ENCODE results near the gene ZFYVE21. TPM values are rescaled to one million over a fixed set of nuclear protein-coding genes. Genes with fewer than 3 reads are reported as not detected.

Gene ZFYVE21
- polyA plus RNA-seq, 1 donor: 60.5 TPM

DNA sequence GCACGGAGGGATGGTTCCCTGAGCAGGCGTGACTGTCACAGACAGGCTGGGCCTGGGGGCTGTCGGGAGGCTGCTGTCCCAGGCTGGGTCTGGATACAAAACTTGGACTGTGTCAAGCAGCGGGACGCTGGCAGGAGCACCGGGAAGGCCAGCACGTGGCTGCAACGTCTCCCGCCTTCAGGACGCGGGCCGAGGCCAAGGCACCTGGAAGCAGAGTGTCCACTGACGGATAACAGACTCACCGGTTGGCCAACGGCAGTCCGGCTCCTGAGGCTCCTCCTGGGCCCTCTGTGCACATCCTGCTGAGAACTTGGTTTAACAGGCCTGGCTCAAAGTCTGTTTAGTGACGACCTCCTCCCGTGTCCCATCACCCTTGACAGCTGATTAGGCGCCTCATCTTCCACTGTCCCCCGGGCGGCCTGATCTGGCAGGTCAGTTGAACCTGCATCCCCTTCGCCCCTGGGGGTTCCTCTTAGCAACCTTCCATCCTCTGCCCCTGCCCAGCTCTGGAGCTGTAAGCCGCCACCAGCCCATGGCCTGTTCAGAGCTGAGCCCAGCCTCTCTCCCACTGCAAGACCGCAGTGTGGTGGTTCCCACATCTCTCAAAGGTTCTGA, 2.9 kb upstream of the ZFYVE21 start:
- Histone ChIP-seq H3K27ac (ENCODE audit: low read length) (no peak overlapping the region), H3K9me3 (ENCODE audit: control insufficient read depth, low read depth, low read length) (no peaks in the 10 kb centered on the region), H3K36me3 (ENCODE audit: control insufficient read depth, insufficient read depth, low read length) (peaks cover 18% of the 10 kb centered on the region), H3K27me3 (ENCODE audit: control insufficient read depth, insufficient read depth, low read length) (no peaks in the 10 kb centered on the region), H3K4me1 (ENCODE audit: control insufficient read depth, insufficient read depth, low read length) (peaks cover 25% of the 10 kb centered on the region), H3K4me3 (ENCODE audit: low read length) (no peak overlapping the region)
- WGBS (ENCODE audit: insufficient coverage, low lambda C conversion rate): no CpG with 5 or more reads among the region's 24 CpGs
- no peak for DNase-seq

DNA sequence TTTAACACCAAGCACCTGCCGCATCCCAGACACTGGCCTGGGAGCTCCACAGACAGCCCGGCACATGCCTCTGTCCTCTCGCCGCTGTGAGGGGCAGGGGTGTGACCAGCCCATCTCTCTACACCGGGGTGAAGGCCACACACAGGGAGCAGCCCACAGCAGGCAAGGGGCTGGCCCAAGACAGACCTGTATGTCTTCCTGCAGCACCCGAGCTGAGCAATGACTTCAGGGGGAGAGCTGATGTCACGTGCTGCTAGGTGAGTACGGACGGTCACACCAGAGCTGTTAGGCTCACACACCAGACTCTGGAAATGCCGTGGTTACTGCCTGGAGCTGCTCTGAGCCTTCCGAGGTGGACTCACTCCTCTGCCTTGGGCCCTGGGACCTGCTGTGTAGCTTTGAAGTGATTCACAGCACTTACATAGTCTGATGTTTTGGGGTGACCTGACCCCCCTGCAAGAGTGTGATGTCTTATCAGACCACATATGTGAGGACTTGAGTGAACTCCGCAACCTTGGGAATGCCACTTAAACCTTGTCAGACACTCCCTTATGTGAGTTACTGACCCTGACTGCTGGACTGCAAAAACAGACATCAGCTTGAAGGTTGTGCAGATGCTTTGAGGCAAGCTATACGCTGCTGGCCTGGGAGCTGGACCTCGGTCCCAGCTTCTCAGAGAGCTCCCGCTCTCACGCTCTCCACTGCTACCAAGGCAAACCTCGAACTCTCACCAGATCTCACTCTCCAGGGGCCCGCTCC, 2.1 kb upstream of the ZFYVE21 start:
- Histone ChIP-seq H3K27ac (ENCODE audit: low read length) (no peak overlapping the region), H3K4me1 (ENCODE audit: control insufficient read depth, insufficient read depth, low read length) (peaks cover 25% of the 10 kb centered on the region)
- no CpG with 5 or more reads among the region's 18 CpGs for WGBS (ENCODE audit: insufficient coverage, low lambda C conversion rate)

DNA sequence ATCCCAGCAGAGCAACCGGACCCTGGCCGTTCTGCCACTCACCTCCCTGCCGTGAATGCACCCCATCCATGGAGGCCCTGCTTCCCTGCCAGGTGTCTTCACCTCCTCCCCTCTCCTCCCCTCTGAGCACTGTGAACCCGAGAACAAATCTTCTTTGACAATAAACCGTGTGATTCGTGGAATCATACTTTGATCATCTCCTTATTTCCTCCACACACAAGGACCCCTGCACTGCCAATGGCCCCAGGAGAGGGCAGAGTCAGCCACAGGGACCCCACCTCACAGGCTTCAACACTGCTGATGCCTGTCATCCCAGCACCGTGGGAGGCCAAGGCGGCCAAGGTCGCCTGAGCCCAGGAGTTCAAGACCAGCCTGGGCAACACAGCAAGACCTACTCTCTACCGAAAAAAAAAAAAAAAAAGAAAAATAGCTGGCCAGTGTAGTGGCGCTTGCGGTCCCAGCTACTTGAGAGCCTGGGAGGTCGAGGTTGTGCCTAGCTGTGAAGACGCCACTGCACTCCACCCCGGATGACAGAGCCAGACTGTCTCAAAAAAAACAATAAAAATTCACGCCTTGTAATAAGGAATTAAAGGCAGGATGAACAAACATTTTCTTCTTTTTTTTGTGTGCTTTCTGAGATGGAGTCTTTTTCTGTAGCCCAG, 1.4 kb upstream of the ZFYVE21 start:
- Histone ChIP-seq H3K4me1 (ENCODE audit: control insufficient read depth, insufficient read depth, low read length) (peaks cover 25% of the 10 kb centered on the region), H3K9me3 (ENCODE audit: control insufficient read depth, low read depth, low read length) (no peaks in the 10 kb centered on the region), H3K36me3 (ENCODE audit: control insufficient read depth, insufficient read depth, low read length) (peaks cover 13% of the 10 kb centered on the region), H3K27me3 (ENCODE audit: control insufficient read depth, insufficient read depth, low read length) (no peaks in the 10 kb centered on the region), H3K4me3 (ENCODE audit: low read length) (peak overlapping the region; percentile 34), H3K27ac (ENCODE audit: low read length) (no peak overlapping the region)
- DNase-seq: no peak
- WGBS (ENCODE audit: insufficient coverage, low lambda C conversion rate): 70% methylated on average over 2 of the region's 16 CpGs

More for the DNA sequence above, 2.1 kb upstream of the ZFYVE21 start:
- Histone ChIP-seq H3K4me3 (ENCODE audit: low read length) (no peak overlapping the region), H3K27me3 (ENCODE audit: control insufficient read depth, insufficient read depth, low read length) (no peaks in the 10 kb centered on the region), H3K36me3 (ENCODE audit: control insufficient read depth, insufficient read depth, low read length) (peaks cover 19% of the 10 kb centered on the region), H3K9me3 (ENCODE audit: control insufficient read depth, low read depth, low read length) (no peaks in the 10 kb centered on the region)
- no peak for DNase-seq

DNA sequence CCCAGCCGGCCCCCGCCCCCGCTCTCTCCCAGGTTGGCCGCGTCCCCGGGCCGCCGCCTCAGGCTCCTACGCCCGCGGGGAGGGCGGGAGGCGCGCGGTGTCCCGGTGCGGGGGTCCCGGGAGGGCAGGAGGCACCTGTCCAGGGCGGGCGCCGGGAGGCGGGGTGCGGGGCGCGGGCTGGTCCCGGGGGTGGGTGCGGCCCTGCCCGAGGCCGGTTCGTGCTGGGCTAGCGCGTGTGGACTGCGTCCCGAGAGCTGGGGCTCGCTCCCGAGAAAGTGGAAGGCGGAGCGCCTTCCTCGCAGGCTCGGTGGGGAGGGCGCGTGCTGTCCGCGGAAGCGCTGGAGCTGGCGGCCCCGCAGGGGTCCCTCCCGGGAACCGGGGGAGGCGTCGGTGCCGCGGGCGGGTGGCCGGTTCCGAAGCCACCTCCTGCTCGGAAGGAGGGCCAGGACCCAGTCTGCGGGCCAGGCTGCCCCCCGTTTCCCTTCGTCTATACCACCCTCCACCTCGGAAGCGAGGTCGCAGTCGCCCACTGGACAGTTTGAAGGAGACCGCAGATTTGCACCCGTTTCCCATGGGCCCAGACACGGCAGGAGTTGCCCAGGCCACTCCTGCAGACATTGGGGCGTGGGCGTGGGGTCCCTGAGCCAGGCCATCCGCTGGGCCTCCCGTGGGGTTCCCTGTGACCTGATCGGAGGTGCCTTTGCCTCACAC, 636 bp downstream of the ZFYVE21 start:
- Histone ChIP-seq H3K9me3 (ENCODE audit: control insufficient read depth, low read depth, low read length) (no peaks in the 10 kb centered on the region), H3K36me3 (ENCODE audit: control insufficient read depth, insufficient read depth, low read length) (peaks cover 8% of the 10 kb centered on the region), H3K4me3 (ENCODE audit: low read length) (peak overlapping the region; percentile 68), H3K27me3 (ENCODE audit: control insufficient read depth, insufficient read depth, low read length) (no peaks in the 10 kb centered on the region), H3K27ac (ENCODE audit: low read length) (no peak overlapping the region), H3K4me1 (ENCODE audit: control insufficient read depth, insufficient read depth, low read length) (peaks cover 20% of the 10 kb centered on the region)
- peak in 1 of 2 donors; percentile 57 for DNase-seq
- no CpG with 5 or more reads among the region's 72 CpGs for whole genome bisulfite sequencing (ENCODE audit: insufficient coverage, low lambda C conversion rate)

DNA sequence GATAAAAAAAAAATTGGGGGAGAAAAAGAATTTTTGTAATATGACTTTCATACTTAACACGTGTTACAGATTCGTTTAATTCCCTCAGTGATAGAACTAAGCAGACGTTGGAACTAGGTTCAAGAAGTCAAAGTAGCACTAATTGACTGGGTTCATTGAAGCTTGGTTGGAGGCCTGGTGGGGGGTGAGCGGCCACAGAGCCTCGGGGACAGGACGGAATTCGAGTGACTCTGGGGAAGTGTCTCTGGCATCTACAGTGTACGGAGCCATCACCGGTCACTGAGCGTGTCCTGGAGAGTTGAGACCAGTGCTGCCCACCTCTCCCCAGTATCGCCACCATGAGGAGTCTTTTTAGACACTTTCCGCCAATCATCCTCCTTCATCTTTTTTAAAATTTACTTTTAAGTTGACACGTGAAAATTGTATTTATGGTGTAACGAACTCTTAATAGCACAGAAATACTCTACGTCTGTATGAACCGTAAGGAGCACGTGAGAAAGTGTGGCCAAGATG, 1.3 kb downstream of the ZFYVE21 start:
- H3K27me3 ChIP-seq (ENCODE audit: control insufficient read depth, insufficient read depth, low read length): no peaks in the 10 kb centered on the region
- no peaks in the 10 kb centered on the region for H3K9me3 ChIP-seq (ENCODE audit: control insufficient read depth, low read depth, low read length)
- DNase-seq: no peak
- peaks cover 8% of the 10 kb centered on the region for H3K36me3 ChIP-seq (ENCODE audit: control insufficient read depth, insufficient read depth, low read length)
- H3K4me3 ChIP-seq (ENCODE audit: low read length): peak overlapping the region; percentile 68
- peaks cover 19% of the 10 kb centered on the region for H3K4me1 ChIP-seq (ENCODE audit: control insufficient read depth, insufficient read depth, low read length)
- WGBS (ENCODE audit: insufficient coverage, low lambda C conversion rate): 90% methylated on average over 8 of the region's 17 CpGs
- no peak overlapping the region for H3K27ac ChIP-seq (ENCODE audit: low read length)

DNA sequence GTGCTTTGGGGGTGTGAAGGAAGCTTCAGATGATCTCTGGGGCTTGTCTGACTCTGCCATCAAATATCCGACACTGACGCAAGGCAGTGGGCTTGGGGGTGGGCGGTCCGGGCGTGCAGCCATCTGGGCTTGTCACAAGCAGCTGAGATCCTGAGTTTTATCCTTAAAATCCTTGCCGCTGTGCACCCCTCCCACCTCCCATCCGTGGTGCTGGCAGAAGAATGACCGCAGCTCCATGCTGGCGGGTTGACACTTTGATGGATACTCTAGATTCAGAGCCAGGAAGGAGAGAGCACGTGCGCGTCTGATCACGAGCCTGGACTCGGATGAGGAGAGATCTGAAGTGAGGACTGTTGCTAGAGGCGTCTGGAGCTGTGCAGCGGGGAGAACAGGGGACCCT, 3.0 kb downstream of the ZFYVE21 start:
- no peak overlapping the region for H3K27ac ChIP-seq (ENCODE audit: low read length)
- DNase-seq: no peak
- H3K4me3 ChIP-seq (ENCODE audit: low read length): no peak overlapping the region
- peaks cover 19% of the 10 kb centered on the region for H3K4me1 ChIP-seq (ENCODE audit: control insufficient read depth, insufficient read depth, low read length)
- no peaks in the 10 kb centered on the region for H3K27me3 ChIP-seq (ENCODE audit: control insufficient read depth, insufficient read depth, low read length)
- H3K9me3 ChIP-seq (ENCODE audit: control insufficient read depth, low read depth, low read length): no peaks in the 10 kb centered on the region
- H3K36me3 ChIP-seq (ENCODE audit: control insufficient read depth, insufficient read depth, low read length): peaks cover 8% of the 10 kb centered on the region
- WGBS (ENCODE audit: insufficient coverage, low lambda C conversion rate): no CpG with 5 or more reads among the region's 16 CpGs

DNA sequence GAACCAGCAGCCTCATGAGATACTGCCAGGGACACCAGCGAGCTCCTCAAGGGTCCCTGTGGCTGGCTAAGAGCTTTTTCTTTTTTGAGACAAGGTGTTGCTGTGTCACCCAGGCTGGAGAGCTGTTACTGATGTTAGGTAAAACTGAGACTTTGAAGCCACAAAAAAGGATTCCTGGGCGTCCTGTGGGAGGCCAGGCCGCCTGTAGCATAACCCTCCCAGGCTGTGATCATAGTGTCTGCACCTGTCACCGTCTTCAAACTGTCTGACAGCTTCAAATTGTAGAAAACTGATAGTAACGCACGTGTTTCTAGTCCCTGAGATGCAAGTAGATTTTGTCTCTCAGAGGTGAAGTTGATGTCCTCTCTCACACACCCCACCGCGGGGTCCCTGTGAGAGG, 4.1 kb downstream of the ZFYVE21 start:
- H3K36me3 ChIP-seq (ENCODE audit: control insufficient read depth, insufficient read depth, low read length): peaks cover 8% of the 10 kb centered on the region
- no peaks in the 10 kb centered on the region for H3K27me3 ChIP-seq (ENCODE audit: control insufficient read depth, insufficient read depth, low read length)
- WGBS (ENCODE audit: insufficient coverage, low lambda C conversion rate): no CpG with 5 or more reads among the region's 8 CpGs
- no peak for DNase-seq
- H3K4me1 ChIP-seq (ENCODE audit: control insufficient read depth, insufficient read depth, low read length): peaks cover 11% of the 10 kb centered on the region
- H3K4me3 ChIP-seq (ENCODE audit: low read length): no peak overlapping the region
- no peak overlapping the region for H3K27ac ChIP-seq (ENCODE audit: low read length)
- no peaks in the 10 kb centered on the region for H3K9me3 ChIP-seq (ENCODE audit: control insufficient read depth, low read depth, low read length)

DNA sequence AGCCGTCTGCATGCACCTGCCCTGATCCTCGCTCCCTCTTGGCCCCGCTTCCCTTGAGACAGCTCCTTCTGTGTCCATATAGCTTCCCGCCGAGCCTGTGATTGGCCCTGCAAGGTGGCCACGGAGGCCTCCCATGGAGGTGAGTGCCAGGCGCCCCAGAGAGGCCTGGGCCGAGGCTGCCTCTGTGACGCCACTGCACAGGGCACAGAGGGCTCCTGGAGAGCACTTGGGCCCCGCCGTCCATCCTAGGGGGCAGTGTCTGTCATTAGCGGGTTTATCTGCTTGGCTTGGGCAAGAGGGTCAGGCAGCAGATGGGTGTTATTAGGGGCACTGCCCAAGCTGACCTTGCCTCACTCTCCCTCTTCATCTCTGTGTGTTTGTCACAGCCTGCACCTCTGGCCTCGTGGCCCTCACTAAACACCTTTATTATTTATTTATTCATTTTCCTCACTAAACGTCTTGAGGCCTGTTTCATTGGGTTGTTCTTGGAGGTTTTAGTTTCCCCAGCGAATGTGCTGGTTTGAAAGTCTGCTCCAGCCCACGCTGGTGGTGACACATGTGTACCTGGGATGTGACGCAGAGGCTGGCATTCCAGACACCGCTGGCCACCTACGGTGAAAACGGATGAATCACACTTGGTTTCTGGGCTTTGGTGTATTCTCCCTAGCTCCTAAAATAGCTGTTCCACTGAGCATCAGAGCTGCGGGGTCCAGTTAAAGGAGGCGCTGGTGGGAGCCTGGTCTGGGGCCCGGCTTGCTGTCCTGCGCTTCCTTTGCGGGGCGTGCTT, 5.9 kb downstream of the ZFYVE21 start:
- DNase-seq: no peak
- no peak overlapping the region for H3K4me3 ChIP-seq (ENCODE audit: low read length)

DNA sequence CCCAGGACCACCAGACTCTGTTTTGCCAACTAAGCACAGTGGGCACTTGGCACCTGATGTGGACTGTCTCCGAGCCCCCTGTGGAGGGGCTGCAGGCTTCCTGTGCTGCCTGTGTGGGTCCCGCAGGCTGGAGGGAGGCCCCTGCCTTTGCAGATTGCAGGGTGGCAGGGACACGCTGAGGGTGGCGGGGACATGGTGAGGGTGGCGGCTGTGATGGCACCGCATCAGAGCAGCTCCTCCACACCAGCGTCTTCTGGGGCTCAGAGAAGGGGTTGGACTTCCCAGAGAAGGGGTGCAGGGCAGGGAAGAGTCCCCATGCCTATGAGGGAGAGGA, 8.1 kb downstream of the ZFYVE21 start:
- H3K36me3 ChIP-seq (ENCODE audit: control insufficient read depth, insufficient read depth, low read length): peaks cover 22% of the 10 kb centered on the region
- H3K4me3 ChIP-seq (ENCODE audit: low read length): no peak overlapping the region
- no peak overlapping the region for H3K27ac ChIP-seq (ENCODE audit: low read length)
- H3K9me3 ChIP-seq (ENCODE audit: control insufficient read depth, low read depth, low read length): peaks cover 3% of the 10 kb centered on the region
- WGBS (ENCODE audit: insufficient coverage, low lambda C conversion rate): no CpG with 5 or more reads among the region's 7 CpGs
- DNase-seq: no peak
- peaks cover 4% of the 10 kb centered on the region for H3K4me1 ChIP-seq (ENCODE audit: control insufficient read depth, insufficient read depth, low read length)
- no peaks in the 10 kb centered on the region for H3K27me3 ChIP-seq (ENCODE audit: control insufficient read depth, insufficient read depth, low read length)

More for the DNA sequence above, 5.9 kb downstream of the ZFYVE21 start:
- 100% methylated on average over 1 of the region's 26 CpGs for WGBS (ENCODE audit: insufficient coverage, low lambda C conversion rate)
- Histone ChIP-seq H3K27ac (ENCODE audit: low read length) (no peak overlapping the region), H3K36me3 (ENCODE audit: control insufficient read depth, insufficient read depth, low read length) (peaks cover 18% of the 10 kb centered on the region), H3K9me3 (ENCODE audit: control insufficient read depth, low read depth, low read length) (peaks cover 2% of the 10 kb centered on the region), H3K4me1 (ENCODE audit: control insufficient read depth, insufficient read depth, low read length) (peaks cover 9% of the 10 kb centered on the region), H3K27me3 (ENCODE audit: control insufficient read depth, insufficient read depth, low read length) (no peaks in the 10 kb centered on the region)
